A549 (cell line): ENCODE measurements around the gene CRB2. TPM values are rescaled to one million over a fixed set of nuclear protein-coding genes. Genes with fewer than 3 reads are reported as not detected.

ENCODE experiments used
- ATAC-seq, 2 experiments: fragments of 200-7000 bp in 1 of 2; fragments of >200 bp in 1 of 2; cut with Nextera tagmentation in 1 of 2; cut with Tn5 transposase in 1 of 2; 3 replicates each; pipeline versions ENCODE4 v1.8.0 to v1.9.1; 2018 to 2020; ENCODE audit warnings: mild to moderate bottlenecking in 1 of 2, moderate library complexity in 1 of 2
- CTCF ChIA-PET: fragments of 300-600 bp; sonication (Branson Sonifier 250); formaldehyde crosslinking; extraction: SDS; loops from one replicate; lab custom pipeline; 2021; ENCODE audit warnings: antibody characterized with exemption, inconsistent platforms; lab: Yijun Ruan, JAX
- POLR2A ChIA-PET: fragments of 350-600 bp; formaldehyde crosslinking; extraction: SDS; loops from one replicate; lab custom pipeline; 2021; ENCODE audit warnings: antibody characterized with exemption, inconsistent platforms; lab: Yijun Ruan, JAX
- DNase-seq, 2 experiments: peaks; one replicate each; pipeline versions ENCODE4 v3.0.0 to v3.0.0-alpha.2; 2011 to 2016; ENCODE audit warnings: low read depth in 1 of 2, low spot score in 1 of 2
- FAIRE-seq: peaks from 2 replicates; lab custom pipeline; 2011; peaks lifted over from hg19 to GRCh38; lab: Jason Lieb, UNC
- H3K27ac ChIP-seq, 2 experiments: fragments of >200 bp; sonication (Bioruptor Twin); formaldehyde crosslinking; 3 replicates each; pipeline ENCODE4 v1.5.1; 2016 to 2017
- H3K4me1 ChIP-seq: fragments of >200 bp; sonication (Bioruptor Twin); formaldehyde crosslinking; 3 replicates; pipeline ENCODE4 v1.6.1; 2016
- H3K4me2 ChIP-seq: fragments of >200 bp; sonication (Bioruptor Twin); formaldehyde crosslinking; 3 replicates; pipeline ENCODE4 v1.6.1; 2016
- H3K4me3 ChIP-seq: fragments of >200 bp; sonication (Bioruptor Twin); formaldehyde crosslinking; 3 replicates; pipeline ENCODE4 v1.5.1; 2016
- H3K9me3 ChIP-seq: fragments of >200 bp; sonication (Bioruptor Twin); formaldehyde crosslinking; 3 replicates; pipeline ENCODE4 v1.6.1; 2016
- BHLHE40 ChIP-seq: IDR thresholded peaks from 2 replicates; pipeline ENCODE4 v1.6.1; 2012; ENCODE audit warnings: low read depth, low read length, inconsistent platforms
- CBX8 ChIP-seq: fragments of 200-600 bp; sonication (generic); IDR thresholded peaks from 2 replicates; pipeline ENCODE4 v1.6.1; 2016
- CHD4 ChIP-seq: fragments of 200-600 bp; sonication (generic); IDR thresholded peaks from 2 replicates; pipeline ENCODE4 v1.6.1; 2016; ENCODE audit warnings: antibody characterized with exemption, mild to moderate bottlenecking, borderline replicate concordance
- EHMT2 ChIP-seq: fragments of 200-600 bp; sonication (generic); IDR thresholded peaks from 2 replicates; pipeline ENCODE4 v1.6.1; 2016; ENCODE audit warnings: antibody characterized with exemption, low read depth, mild to moderate bottlenecking, moderate library complexity
- FOSB ChIP-seq: fragments of 250-450 bp; sonication (Bioruptor Pico); IDR thresholded peaks from 2 replicates; pipeline ENCODE4 v1.5.0; 2020; ENCODE audit warnings: mild to moderate bottlenecking, moderate library complexity
- GATA3 ChIP-seq: IDR thresholded peaks from 2 replicates; pipeline ENCODE4 v1.6.1; 2012; ENCODE audit warnings: borderline replicate concordance
- HDAC2 ChIP-seq: fragments of 200-600 bp; sonication (generic); IDR thresholded peaks from 2 replicates; pipeline ENCODE4 v1.6.1; 2016
- JUN ChIP-seq, 2 experiments: fragments of >200 bp; sonication (Bioruptor Twin); formaldehyde crosslinking; IDR thresholded peaks; 2 replicates in 1 of 2; 3 replicates in 1 of 2; pipeline ENCODE4 v1.6.1; 2016 to 2017
- JUNB ChIP-seq: fragments of >200 bp; sonication (Bioruptor Twin); formaldehyde crosslinking; IDR thresholded peaks from 2 replicates; pipeline ENCODE4 v1.6.1; 2016
- KDM5A ChIP-seq: fragments of 200-600 bp; sonication (generic); IDR thresholded peaks from 2 replicates; pipeline ENCODE4 v1.6.1; 2016; ENCODE audit warnings: antibody characterized with exemption, mild to moderate bottlenecking
- MAFK ChIP-seq: fragments of 450-650 bp; IDR thresholded peaks from 2 replicates; pipeline ENCODE4 v1.6.1; 2014; ENCODE audit not compliant: partially characterized antibody
- MAZ ChIP-seq: fragments of 150-350 bp; IDR thresholded peaks from 2 replicates; pipeline ENCODE4 v1.6.1; 2014; ENCODE audit warnings: antibody characterized with exemption, low read depth, low read length, borderline replicate concordance
- NPAS2 ChIP-seq: fragments of 250-450 bp; sonication (Bioruptor Pico); IDR thresholded peaks from 2 replicates; pipeline ENCODE4 v1.8.0; 2022; ENCODE audit warnings: mild to moderate bottlenecking, moderate library complexity, borderline replicate concordance
- PHF8 ChIP-seq: fragments of 200-600 bp; sonication (generic); IDR thresholded peaks from 2 replicates; pipeline ENCODE4 v1.6.1; 2016; ENCODE audit warnings: low read depth, mild to moderate bottlenecking, antibody characterized with exemption, moderate library complexity, borderline replicate concordance
- POLR2AphosphoS2 ChIP-seq: conservative IDR thresholded peaks from 2 replicates; pipeline ENCODE4 v1.6.1; 2012; ENCODE audit warnings: low read length, improper control_type of control experiment, inconsistent platforms
- RNF2 ChIP-seq: fragments of 200-600 bp; sonication (generic); IDR thresholded peaks from 2 replicates; pipeline ENCODE4 v1.6.1; 2016; ENCODE audit warnings: low read depth, mild to moderate bottlenecking, antibody characterized with exemption, moderate library complexity, borderline replicate concordance
- SMC3 ChIP-seq: fragments of >200 bp; sonication (Bioruptor Twin); formaldehyde crosslinking; IDR thresholded peaks from 3 replicates; pipeline ENCODE4 v1.6.1; 2018; ENCODE audit warnings: inconsistent platforms
- ZFP36 ChIP-seq: fragments of 450-650 bp; IDR thresholded peaks from 2 replicates; pipeline ENCODE4 v1.6.1; 2014; ENCODE audit warnings: borderline replicate concordance; ENCODE audit not compliant: partially characterized antibody
- WGBS: methylation state at CpG from one replicate; pipeline ENCODE4 v1.1.6; 2017; ENCODE audit errors: missing lambda C conversion rate; 5-methylcytosine and 5-hydroxymethylcytosine counted together
- polyA plus RNA-seq, 4 experiments: library from polyadenylated mRNA; depleted of rRNA in 3 of 4; stranded (reverse); fragments of >200 nt; fragmentation: RNase III in 1 of 4; extraction: RNeasy Plus Mini Kit Qiagen cat#74134 plus additional on column Dnase treatment in 1 of 4; gene quantifications; 2 replicates in 3 of 4; 3 replicates in 1 of 4; pipeline ENCODE4 v1.2.3, GENCODE V29; 2011 to 2017
- TF ChIP-seq, protein P1 (sequence below): fragments of 250-450 bp; sonication (Bioruptor Pico); IDR thresholded peaks from 2 replicates; pipeline ENCODE4 v1.5.0; 2021; ENCODE audit warnings: mild to moderate bottlenecking, moderate library complexity, borderline replicate concordance
- TF ChIP-seq, protein P2 (sequence below): fragments of >200 bp; sonication (Bioruptor Twin); formaldehyde crosslinking; IDR thresholded peaks from 3 replicates; pipeline ENCODE4 v1.5.1; 2016
- TF ChIP-seq, protein P3 (sequence below): fragments of 200-600 bp; sonication (generic); IDR thresholded peaks from 2 replicates; pipeline ENCODE4 v1.6.1; 2016; ENCODE audit warnings: antibody characterized with exemption, mild to moderate bottlenecking, moderate library complexity
- TF ChIP-seq, protein P4 (sequence below): IDR thresholded peaks from 2 replicates; pipeline ENCODE4 v1.6.1; 2012

Gene CRB2
- polyA plus RNA-seq, 2 of the 4 experiments (the other 2 are of a cell fraction): 0.01 to 0.05 TPM

DNA sequence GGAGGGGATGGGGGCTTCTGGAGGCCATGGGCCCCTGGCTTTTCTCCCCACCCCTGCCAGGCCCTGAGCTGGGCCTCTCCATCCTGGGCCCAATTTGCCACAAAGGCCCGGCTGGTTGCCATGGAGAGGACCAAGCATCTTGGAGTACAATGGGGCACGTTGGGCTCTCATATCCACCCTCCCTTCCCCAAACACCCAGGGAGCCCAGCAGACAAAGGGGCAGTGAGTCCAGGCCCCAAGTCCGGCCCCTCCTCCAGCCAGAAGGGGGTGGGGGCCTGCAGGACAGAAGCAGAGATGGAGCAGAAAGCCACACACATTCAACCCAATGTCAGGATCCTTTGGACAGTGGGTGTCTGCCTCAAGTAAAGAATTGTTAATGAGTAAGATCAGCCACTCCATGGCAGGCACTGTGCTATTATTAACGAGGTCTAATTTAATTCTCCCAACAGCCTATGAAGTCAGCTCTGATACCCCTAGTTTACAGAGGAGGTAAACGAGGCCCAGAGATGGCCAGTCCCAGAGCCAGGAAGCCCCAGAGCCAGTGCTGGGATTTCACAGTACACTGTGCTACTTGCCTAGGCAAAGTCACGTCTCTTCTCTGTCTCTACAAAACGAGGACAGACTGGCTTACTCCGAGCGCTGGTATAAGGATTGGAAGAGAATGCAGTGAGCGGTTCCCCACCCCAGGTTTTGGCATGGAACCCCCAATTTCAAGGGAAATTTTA, 2.3 kb downstream of the CRB2 start:
- no peak for FAIRE-seq
- Histone ChIP-seq H3K27ac (no peak overlapping the region), H3K4me2 (no peak overlapping the region), H3K9me3 (no peaks in the 10 kb centered on the region), H3K4me1 (peaks cover 13% of the 10 kb centered on the region; the same call in 2 of the 3 replicates), H3K4me3 (no peak overlapping the region)
- ATAC-seq: no peak
- TF ChIP-seq POLR2AphosphoS2: no peak
- no peak for TF ChIP-seq EHMT2
- no peak for TF ChIP-seq GATA3
- no peak for TF ChIP-seq PHF8
- no peak for TF ChIP-seq MAZ
- no peak for DNase-seq
- ChIA-PET POLR2A (no interaction called here), CTCF (interaction anchor here (0.7 kb wide), 1 partner anchor 71 kb away, joined by 4 read pairs; no protein-coding TSS in a partner anchor)
- 69% methylated on average over 8 of the region's 10 CpGs for WGBS

DNA sequence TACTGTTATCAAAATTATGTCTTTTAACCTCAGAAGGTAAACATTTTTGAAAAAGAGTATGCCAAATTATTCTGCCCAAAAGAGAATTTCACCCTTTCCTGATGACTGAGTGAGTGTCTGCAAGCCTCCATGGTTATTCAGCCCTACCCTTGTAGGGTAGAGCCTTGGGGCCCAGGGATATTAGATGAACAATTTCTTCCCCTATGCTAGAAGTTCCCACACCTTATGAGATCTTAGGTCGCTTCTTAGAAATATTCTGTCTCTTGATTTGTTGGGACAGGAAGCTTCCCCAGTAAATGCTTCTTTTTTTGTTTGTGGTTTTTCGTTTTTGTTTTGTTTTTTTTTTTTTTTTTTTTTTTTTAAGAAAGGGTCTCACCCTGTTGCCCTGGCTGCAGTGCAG, 3.1 kb downstream of the CRB2 start:
- no peak overlapping the region for H3K4me3 ChIP-seq
- peaks cover 9% of the 10 kb centered on the region; the same call in 2 of the 3 replicates for H3K4me1 ChIP-seq
- no peak for FAIRE-seq
- TF ChIP-seq HDAC2 (no peak), CBX8 (no peak), SMC3 (no peak), JUN (IDR thresholded peaks at IDR 0.05) (no peak), FOSB (CRISPR knock-in tag) (no peak), BHLHE40 (no peak), MAZ (no peak), POLR2AphosphoS2 (no peak), JUNB (no peak), ZFP36 (no peak), CHD4 (no peak), RNF2 (no peak), NPAS2 (CRISPR knock-in tag) (no peak), KDM5A (no peak), MAFK (no peak)
- TF ChIP-seq, protein P1, sequence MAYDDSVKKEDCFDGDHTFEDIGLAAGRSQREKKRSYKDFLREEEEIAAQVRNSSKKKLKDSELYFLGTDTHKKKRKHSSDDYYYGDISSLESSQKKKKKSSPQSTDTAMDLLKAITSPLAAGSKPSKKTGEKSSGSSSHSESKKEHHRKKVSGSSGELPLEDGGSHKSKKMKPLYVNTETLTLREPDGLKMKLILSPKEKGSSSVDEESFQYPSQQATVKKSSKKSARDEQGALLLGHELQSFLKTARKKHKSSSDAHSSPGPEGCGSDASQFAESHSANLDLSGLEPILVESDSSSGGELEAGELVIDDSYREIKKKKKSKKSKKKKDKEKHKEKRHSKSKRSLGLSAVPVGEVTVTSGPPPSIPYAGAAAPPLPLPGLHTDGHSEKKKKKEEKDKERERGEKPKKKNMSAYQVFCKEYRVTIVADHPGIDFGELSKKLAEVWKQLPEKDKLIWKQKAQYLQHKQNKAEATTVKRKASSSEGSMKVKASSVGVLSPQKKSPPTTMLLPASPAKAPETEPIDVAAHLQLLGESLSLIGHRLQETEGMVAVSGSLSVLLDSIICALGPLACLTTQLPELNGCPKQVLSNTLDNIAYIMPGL (CRISPR knock-in tag): no peak
- TF ChIP-seq, protein P2, sequence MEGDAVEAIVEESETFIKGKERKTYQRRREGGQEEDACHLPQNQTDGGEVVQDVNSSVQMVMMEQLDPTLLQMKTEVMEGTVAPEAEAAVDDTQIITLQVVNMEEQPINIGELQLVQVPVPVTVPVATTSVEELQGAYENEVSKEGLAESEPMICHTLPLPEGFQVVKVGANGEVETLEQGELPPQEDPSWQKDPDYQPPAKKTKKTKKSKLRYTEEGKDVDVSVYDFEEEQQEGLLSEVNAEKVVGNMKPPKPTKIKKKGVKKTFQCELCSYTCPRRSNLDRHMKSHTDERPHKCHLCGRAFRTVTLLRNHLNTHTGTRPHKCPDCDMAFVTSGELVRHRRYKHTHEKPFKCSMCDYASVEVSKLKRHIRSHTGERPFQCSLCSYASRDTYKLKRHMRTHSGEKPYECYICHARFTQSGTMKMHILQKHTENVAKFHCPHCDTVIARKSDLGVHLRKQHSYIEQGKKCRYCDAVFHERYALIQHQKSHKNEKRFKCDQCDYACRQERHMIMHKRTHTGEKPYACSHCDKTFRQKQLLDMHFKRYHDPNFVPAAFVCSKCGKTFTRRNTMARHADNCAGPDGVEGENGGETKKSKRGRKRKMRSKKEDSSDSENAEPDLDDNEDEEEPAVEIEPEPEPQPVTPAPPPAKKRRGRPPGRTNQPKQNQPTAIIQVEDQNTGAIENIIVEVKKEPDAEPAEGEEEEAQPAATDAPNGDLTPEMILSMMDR: no peak
- TF ChIP-seq, protein P3, sequence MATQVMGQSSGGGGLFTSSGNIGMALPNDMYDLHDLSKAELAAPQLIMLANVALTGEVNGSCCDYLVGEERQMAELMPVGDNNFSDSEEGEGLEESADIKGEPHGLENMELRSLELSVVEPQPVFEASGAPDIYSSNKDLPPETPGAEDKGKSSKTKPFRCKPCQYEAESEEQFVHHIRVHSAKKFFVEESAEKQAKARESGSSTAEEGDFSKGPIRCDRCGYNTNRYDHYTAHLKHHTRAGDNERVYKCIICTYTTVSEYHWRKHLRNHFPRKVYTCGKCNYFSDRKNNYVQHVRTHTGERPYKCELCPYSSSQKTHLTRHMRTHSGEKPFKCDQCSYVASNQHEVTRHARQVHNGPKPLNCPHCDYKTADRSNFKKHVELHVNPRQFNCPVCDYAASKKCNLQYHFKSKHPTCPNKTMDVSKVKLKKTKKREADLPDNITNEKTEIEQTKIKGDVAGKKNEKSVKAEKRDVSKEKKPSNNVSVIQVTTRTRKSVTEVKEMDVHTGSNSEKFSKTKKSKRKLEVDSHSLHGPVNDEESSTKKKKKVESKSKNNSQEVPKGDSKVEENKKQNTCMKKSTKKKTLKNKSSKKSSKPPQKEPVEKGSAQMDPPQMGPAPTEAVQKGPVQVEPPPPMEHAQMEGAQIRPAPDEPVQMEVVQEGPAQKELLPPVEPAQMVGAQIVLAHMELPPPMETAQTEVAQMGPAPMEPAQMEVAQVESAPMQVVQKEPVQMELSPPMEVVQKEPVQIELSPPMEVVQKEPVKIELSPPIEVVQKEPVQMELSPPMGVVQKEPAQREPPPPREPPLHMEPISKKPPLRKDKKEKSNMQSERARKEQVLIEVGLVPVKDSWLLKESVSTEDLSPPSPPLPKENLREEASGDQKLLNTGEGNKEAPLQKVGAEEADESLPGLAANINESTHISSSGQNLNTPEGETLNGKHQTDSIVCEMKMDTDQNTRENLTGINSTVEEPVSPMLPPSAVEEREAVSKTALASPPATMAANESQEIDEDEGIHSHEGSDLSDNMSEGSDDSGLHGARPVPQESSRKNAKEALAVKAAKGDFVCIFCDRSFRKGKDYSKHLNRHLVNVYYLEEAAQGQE: no peak
- TF ChIP-seq, protein P4, sequence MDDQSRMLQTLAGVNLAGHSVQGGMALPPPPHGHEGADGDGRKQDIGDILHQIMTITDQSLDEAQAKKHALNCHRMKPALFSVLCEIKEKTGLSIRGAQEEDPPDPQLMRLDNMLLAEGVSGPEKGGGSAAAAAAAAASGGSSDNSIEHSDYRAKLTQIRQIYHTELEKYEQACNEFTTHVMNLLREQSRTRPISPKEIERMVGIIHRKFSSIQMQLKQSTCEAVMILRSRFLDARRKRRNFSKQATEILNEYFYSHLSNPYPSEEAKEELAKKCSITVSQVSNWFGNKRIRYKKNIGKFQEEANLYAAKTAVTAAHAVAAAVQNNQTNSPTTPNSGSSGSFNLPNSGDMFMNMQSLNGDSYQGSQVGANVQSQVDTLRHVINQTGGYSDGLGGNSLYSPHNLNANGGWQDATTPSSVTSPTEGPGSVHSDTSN: no peak
- ATAC-seq: no peak
- ChIA-PET POLR2A (no interaction called here), CTCF (interaction anchor here (0.7 to 5.7 kb wide), 5 partner anchors 9 to 75 kb away, joined by 3 to 46 read pairs (median 4); no protein-coding TSS in a partner anchor)
- WGBS: 47% methylated on average over 2 of the region's 2 CpGs
- no peaks in the 10 kb centered on the region for H3K9me3 ChIP-seq
- H3K27ac ChIP-seq: no peak overlapping the region
- no peak overlapping the region for H3K4me2 ChIP-seq
- no peak for DNase-seq
